ENCODE data around the gene ICAM1. TPM values are rescaled to one million over a fixed set of nuclear protein-coding genes. Genes with fewer than 3 reads are reported as not detected.

ICAM1 gene
- total RNA-seq, 2 experiments from 2014 or later = 8.0 to 9.0 TPM

Small RNA genes within 50 kb of the gene (microRNA-seq; reads per million reads assigned to microRNA genes)
- gene MIR4322 (ENCODE audit: borderline microRNAs expressed, borderline replicate concordance) = not detected

Other genes with a start within 250 kb of the ICAM1 start
- gene SHFL, start 184.8 kb upstream of the ICAM1 start, total RNA-seq = 100 to 1,000 TPM; 100 to 108 TPM
- gene ANGPTL6, start 168.4 kb upstream of the ICAM1 start, total RNA-seq = 1 to 10 TPM in 1 of 2 experiments, under 1 TPM in 1; 0.99 to 1.3 TPM
- 10 to 100 TPM; 77.8 to 77.9 TPM for gene PPAN, start 164.8 kb upstream of the ICAM1 start, total RNA-seq
- 10 to 100 TPM; 39.1 to 43.1 TPM for gene P2RY11, start 159.4 kb upstream of the ICAM1 start, total RNA-seq
- 100 to 1,000 TPM; 228 to 230 TPM for gene EIF3G, start 151.2 kb upstream of the ICAM1 start, total RNA-seq
- gene DNMT1, start 76.2 kb upstream of the ICAM1 start, total RNA-seq = 100 to 1,000 TPM; 375 to 404 TPM
- gene S1PR2, start 39.8 kb upstream of the ICAM1 start, total RNA-seq = 1 to 10 TPM; 6.1 to 6.5 TPM
- 10 to 100 TPM; 58.7 to 67.9 TPM for gene MRPL4, start 18.9 kb upstream of the ICAM1 start, total RNA-seq
- gene ICAM4, start 15.8 kb downstream of the ICAM1 start, total RNA-seq = 1 to 10 TPM; 1.4 to 1.8 TPM
- under 1 TPM; 0.12 to 0.17 TPM for gene ICAM5, start 18.8 kb downstream of the ICAM1 start, total RNA-seq
- gene ZGLP1, start 38.7 kb downstream of the ICAM1 start, total RNA-seq = 1 to 10 TPM; 1.6 to 3.4 TPM
- gene FDX2, start 44.9 kb downstream of the ICAM1 start, total RNA-seq = 1 to 10 TPM; 5.5 to 9.0 TPM
- 10 to 100 TPM; 69.3 to 75.6 TPM for gene RAVER1, start 62.4 kb downstream of the ICAM1 start, total RNA-seq
- gene ICAM3, start 68.5 kb downstream of the ICAM1 start, total RNA-seq = 100 to 1,000 TPM; 230 to 233 TPM
- 100 to 1,000 TPM; 251 to 263 TPM for gene TYK2, start 109.5 kb downstream of the ICAM1 start, total RNA-seq
- gene CDC37, start 132.4 kb downstream of the ICAM1 start, total RNA-seq = 100 to 1,000 TPM; 200 to 205 TPM
- gene PDE4A, start 149.4 kb downstream of the ICAM1 start, total RNA-seq = 10 to 100 TPM; 12.7 to 14.3 TPM
- 10 to 100 TPM; 68.3 to 93.8 TPM for gene KEAP1, start 232.2 kb downstream of the ICAM1 start, total RNA-seq
- not detected for gene S1PR5, start 246.3 kb downstream of the ICAM1 start, total RNA-seq